WTC11 (cell line): ENCODE results near the gene GATM. TPM values are rescaled to one million over a fixed set of nuclear protein-coding genes. Genes with fewer than 3 reads are reported as not detected.

ENCODE experiments used
- ATAC-seq: fragments of 200-7000 bp; cut with Tn5 transposase; 2 replicates; pipeline ENCODE4 v1.10.0; 2021; ENCODE audit warnings: mild to moderate bottlenecking, moderate library complexity
- CTCF ChIA-PET: fragments of 300-600 bp; sonication (Branson Sonifier 250); formaldehyde crosslinking; loops from one replicate; lab custom pipeline; 2021; ENCODE audit warnings: antibody characterized with exemption; lab: Charles Lee
- POLR2A ChIA-PET: fragments of 350-600 bp; sonication (Branson Sonifier 250); formaldehyde crosslinking; loops from one replicate; lab custom pipeline; 2021; ENCODE audit warnings: antibody characterized with exemption; lab: Charles Lee
- DNase-seq: peaks from one replicate; pipeline ENCODE4 v3.0.0; 2021; ENCODE audit warnings: low spot score
- H3K27ac Mint-ChIP-seq: 2 replicates; pipeline ENCODE4 v1.8.0; 2021; ENCODE audit warnings: mixed read lengths
- H3K27me3 Mint-ChIP-seq: 2 replicates; pipeline ENCODE4 v1.8.0; 2021; ENCODE audit warnings: low read depth, mild to moderate bottlenecking, moderate library complexity, mixed read lengths
- H3K36me3 Mint-ChIP-seq: 2 replicates; pipeline ENCODE4 v1.8.0; 2021; ENCODE audit warnings: mixed read lengths
- H3K4me1 Mint-ChIP-seq: 2 replicates; pipeline ENCODE4 v1.8.0; 2022; ENCODE audit warnings: mixed read lengths
- H3K4me3 Mint-ChIP-seq: 2 replicates; pipeline ENCODE4 v1.8.0; 2021; ENCODE audit warnings: mild to moderate bottlenecking, moderate library complexity, mixed read lengths
- H3K9me3 Mint-ChIP-seq: 2 replicates; pipeline ENCODE4 v1.8.0; 2021; ENCODE audit warnings: mixed read lengths
- ATF6 ChIP-seq: sonication (generic); formaldehyde crosslinking; IDR thresholded peaks from 2 replicates; pipeline ENCODE4 v1.8.1; 2023; ENCODE audit warnings: mild to moderate bottlenecking, missing genetic modification reagents
- CDX4 ChIP-seq: fragments of 250-450 bp; sonication (Bioruptor Pico); IDR thresholded peaks from 2 replicates; pipeline ENCODE4 v1.9.0; 2021; ENCODE audit warnings: moderate library complexity, mild to moderate bottlenecking, inconsistent platforms, borderline replicate concordance
- CTCF ChIP-seq: fragments of 200-600 bp; IDR thresholded peaks from 2 replicates; pipeline ENCODE4 v1.8.0; 2022; ENCODE audit warnings: antibody characterized with exemption
- FOXP1 ChIP-seq: sonication (generic); formaldehyde crosslinking; IDR thresholded peaks from 2 replicates; pipeline ENCODE4 v1.8.0; 2022; ENCODE audit warnings: missing genetic modification reagents, mild to moderate bottlenecking, moderate library complexity, borderline replicate concordance
- GRHL2 ChIP-seq: fragments of 250-450 bp; sonication (Bioruptor Pico); IDR thresholded peaks from 2 replicates; pipeline ENCODE4 v1.8.0; 2022; ENCODE audit warnings: mild to moderate bottlenecking, moderate library complexity; ENCODE audit not compliant: insufficient replicate concordance, severe bottlenecking
- JAZF1 ChIP-seq: fragments of 250-450 bp; sonication (Bioruptor Pico); IDR thresholded peaks from 2 replicates; pipeline ENCODE4 v1.9.0; 2021; ENCODE audit warnings: moderate library complexity, mild to moderate bottlenecking, inconsistent platforms
- KAT7 ChIP-seq: sonication (generic); formaldehyde crosslinking; IDR thresholded peaks from 2 replicates; pipeline ENCODE4 v1.8.1; 2023; ENCODE audit warnings: missing genetic modification reagents, mild to moderate bottlenecking, borderline replicate concordance
- NR2C2 ChIP-seq: sonication (generic); formaldehyde crosslinking; IDR thresholded peaks from 2 replicates; pipeline ENCODE4 v1.8.0; 2022; ENCODE audit warnings: mild to moderate bottlenecking, missing genetic modification reagents
- PRDM15 ChIP-seq: sonication (generic); formaldehyde crosslinking; IDR thresholded peaks from 2 replicates; pipeline ENCODE4 v1.8.0; 2022; ENCODE audit warnings: missing genetic modification reagents
- PREB ChIP-seq: sonication (generic); formaldehyde crosslinking; IDR thresholded peaks from 2 replicates; pipeline ENCODE4 v1.8.1; 2022; ENCODE audit warnings: mild to moderate bottlenecking, missing genetic modification reagents, moderate library complexity, borderline replicate concordance
- PRRX2 ChIP-seq: fragments of 250-450 bp; sonication (Bioruptor Pico); IDR thresholded peaks from 2 replicates; pipeline ENCODE4 v1.8.0; 2021; ENCODE audit warnings: mild to moderate bottlenecking
- TEAD1 ChIP-seq: sonication (generic); formaldehyde crosslinking; IDR thresholded peaks from 2 replicates; pipeline ENCODE4 v1.8.0; 2022; ENCODE audit warnings: mild to moderate bottlenecking, missing genetic modification reagents
- ZNF121 ChIP-seq: sonication (generic); formaldehyde crosslinking; IDR thresholded peaks from 2 replicates; pipeline ENCODE4 v1.8.0; 2023; ENCODE audit warnings: missing genetic modification reagents
- ZNF263 ChIP-seq: sonication (generic); formaldehyde crosslinking; IDR thresholded peaks from 2 replicates; pipeline ENCODE4 v1.8.1; 2022; ENCODE audit warnings: low read depth, mild to moderate bottlenecking, moderate library complexity, missing genetic modification reagents
- ZNF396 ChIP-seq: fragments of 250-450 bp; sonication (Bioruptor Pico); IDR thresholded peaks from 2 replicates; pipeline ENCODE4 v1.8.0; 2021; ENCODE audit warnings: mild to moderate bottlenecking, moderate library complexity, borderline replicate concordance
- ZNF532 ChIP-seq: fragments of 250-450 bp; sonication (Bioruptor Pico); IDR thresholded peaks from 2 replicates; pipeline ENCODE4 v1.9.0; 2021; ENCODE audit warnings: mild to moderate bottlenecking, borderline replicate concordance
- total RNA-seq: library from RNA; stranded (reverse); gene quantifications from 3 replicates; pipeline ENCODE4 v1.2.3, GENCODE V29; 2021
- TF ChIP-seq, protein P1 (sequence below): sonication (generic); formaldehyde crosslinking; IDR thresholded peaks from 2 replicates; pipeline ENCODE4 v1.8.1; 2023; ENCODE audit warnings: mild to moderate bottlenecking, missing genetic modification reagents, moderate library complexity
- TF ChIP-seq, protein P2 (sequence below): sonication (generic); formaldehyde crosslinking; IDR thresholded peaks from 2 replicates; pipeline ENCODE4 v1.8.0; 2023; ENCODE audit warnings: missing genetic modification reagents

The GATM gene
- total RNA-seq, 1 experiment from 2014 or later, result 10.1 TPM

- H3K4me3 Mint-ChIP-seq, result no peak overlapping the region
- H3K4me1 Mint-ChIP-seq, result no peaks in the 10 kb centered on the region
- ChIA-PET CTCF (no interaction called here), POLR2A (no interaction called here)
- no peaks in the 10 kb centered on the region for H3K9me3 Mint-ChIP-seq
- H3K27ac Mint-ChIP-seq, result no peak overlapping the region
- DNase-seq (no peak), ATAC-seq (no peak)
- no peaks in the 10 kb centered on the region; the same call in 1 of the 2 replicates for H3K27me3 Mint-ChIP-seq
- TF ChIP-seq, protein P1, sequence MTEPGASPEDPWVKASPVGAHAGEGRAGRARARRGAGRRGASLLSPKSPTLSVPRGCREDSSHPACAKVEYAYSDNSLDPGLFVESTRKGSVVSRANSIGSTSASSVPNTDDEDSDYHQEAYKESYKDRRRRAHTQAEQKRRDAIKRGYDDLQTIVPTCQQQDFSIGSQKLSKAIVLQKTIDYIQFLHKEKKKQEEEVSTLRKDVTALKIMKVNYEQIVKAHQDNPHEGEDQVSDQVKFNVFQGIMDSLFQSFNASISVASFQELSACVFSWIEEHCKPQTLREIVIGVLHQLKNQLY (CRISPR knock-in tag), result no peak
- TF ChIP-seq PRRX2 (CRISPR knock-in tag) (no peak), ZNF532 (CRISPR knock-in tag) (no peak), ZNF121 (CRISPR knock-in tag) (no peak), JAZF1 (no peak), CTCF (no peak), TEAD1 (no peak), FOXP1 (CRISPR knock-in tag) (no peak), ATF6 (CRISPR knock-in tag) (no peak), ZNF263 (CRISPR knock-in tag) (no peak), CDX4 (no peak), GRHL2 (CRISPR knock-in tag) (no peak), NR2C2 (CRISPR knock-in tag) (no peak), KAT7 (CRISPR knock-in tag) (no peak)
- TF ChIP-seq, protein P2, sequence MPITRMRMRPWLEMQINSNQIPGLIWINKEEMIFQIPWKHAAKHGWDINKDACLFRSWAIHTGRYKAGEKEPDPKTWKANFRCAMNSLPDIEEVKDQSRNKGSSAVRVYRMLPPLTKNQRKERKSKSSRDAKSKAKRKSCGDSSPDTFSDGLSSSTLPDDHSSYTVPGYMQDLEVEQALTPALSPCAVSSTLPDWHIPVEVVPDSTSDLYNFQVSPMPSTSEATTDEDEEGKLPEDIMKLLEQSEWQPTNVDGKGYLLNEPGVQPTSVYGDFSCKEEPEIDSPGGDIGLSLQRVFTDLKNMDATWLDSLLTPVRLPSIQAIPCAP, result no peak
- TF ChIP-seq, all 79 proteins: peak for 0
- H3K36me3 Mint-ChIP-seq, result peaks cover 3% of the 10 kb centered on the region; the same call in 1 of the 2 replicates
Observed at GRCh38 chr15:45364271-45364670, 14.1 kb downstream of the GATM start.

- Mint-ChIP-seq H3K27ac (no peak overlapping the region), H3K27me3 (no peaks in the 10 kb centered on the region; the same call in 1 of the 2 replicates), H3K4me1 (no peaks in the 10 kb centered on the region), H3K36me3 (peaks cover 3% of the 10 kb centered on the region; the same call in 1 of the 2 replicates), H3K9me3 (no peaks in the 10 kb centered on the region), H3K4me3 (no peak overlapping the region)
- CTCF ChIA-PET, result interaction anchor here (0.6 to 1.4 kb wide), 3 partner anchors 49 to 245 kb away, joined by 3 to 4 read pairs (median 3); no protein-coding TSS in a partner anchor
- POLR2A ChIA-PET, result no interaction called here
- DNase-seq, result no peak
- ATAC-seq, result no peak
- no peak for TF ChIP-seq PRDM15
- no peak for TF ChIP-seq FOXP1 (CRISPR knock-in tag)
- TF ChIP-seq PREB, result no peak
- no peak for TF ChIP-seq JAZF1
- TF ChIP-seq ZNF396 (CRISPR knock-in tag), result no peak
Observed at GRCh38 chr15:45363801-45364200, 14.5 kb downstream of the GATM start.
